Endometrial microvascular endothelial cells (primary cell): ENCODE results near the gene BIRC2. TPM values are rescaled to one million over a fixed set of nuclear protein-coding genes. Genes with fewer than 3 reads are reported as not detected.

Experiments
- in situ Hi-C: cut with HindIII; loops from 2 replicates; pipeline ENCODE4 v1.10.0; 2017; ENCODE audit warnings: low sequenced_read_pairs, low pct_unique_long_range_greater_than_20kb; ENCODE audit errors: inconsistent ontology term
- total RNA-seq: library from RNA; depleted of rRNA; stranded (reverse); fragments of >200 nt; gene quantifications from one replicate; pipeline ENCODE4 v1.2.3, GENCODE V29; 2015; ENCODE audit errors: inconsistent ontology term

The BIRC2 gene
- total RNA-seq, 1 donor from 2014 or later: 48.8 TPM

DNA sequence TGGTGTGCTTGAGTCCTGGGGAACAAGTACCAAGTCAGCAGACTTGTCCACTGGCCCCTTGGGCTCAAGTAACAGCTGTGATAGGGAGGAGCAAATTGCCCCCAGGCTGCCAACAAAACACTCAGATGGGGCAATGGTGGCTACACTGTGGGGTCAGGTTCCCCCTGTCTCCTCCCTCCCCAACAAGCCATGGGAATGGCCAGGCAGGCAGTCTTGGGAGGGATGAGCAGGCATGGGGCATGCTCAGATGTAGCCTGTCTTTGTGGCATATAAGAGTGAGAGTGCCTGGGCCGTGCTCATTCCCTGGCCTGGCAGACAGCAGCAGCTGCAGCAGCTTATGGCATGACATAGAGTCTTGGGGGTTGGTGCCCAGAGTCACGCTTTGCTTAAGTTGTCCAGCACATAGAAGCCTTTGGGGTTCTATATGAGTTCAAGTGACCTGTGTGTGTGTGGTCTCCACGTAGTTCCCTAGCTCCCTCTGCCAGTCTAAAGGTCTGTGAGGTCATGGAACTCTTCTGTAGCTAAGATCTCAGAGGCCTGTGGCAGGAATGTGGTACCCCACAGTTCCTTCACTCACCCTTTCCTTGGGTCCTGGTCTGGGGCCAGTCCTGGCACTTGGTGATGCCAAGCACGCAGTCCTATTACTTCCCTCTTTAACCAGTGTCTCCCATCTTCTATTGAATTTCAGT is 44.7 kb downstream of the BIRC2 start:
- in situ Hi-C loops: no loop called here

DNA sequence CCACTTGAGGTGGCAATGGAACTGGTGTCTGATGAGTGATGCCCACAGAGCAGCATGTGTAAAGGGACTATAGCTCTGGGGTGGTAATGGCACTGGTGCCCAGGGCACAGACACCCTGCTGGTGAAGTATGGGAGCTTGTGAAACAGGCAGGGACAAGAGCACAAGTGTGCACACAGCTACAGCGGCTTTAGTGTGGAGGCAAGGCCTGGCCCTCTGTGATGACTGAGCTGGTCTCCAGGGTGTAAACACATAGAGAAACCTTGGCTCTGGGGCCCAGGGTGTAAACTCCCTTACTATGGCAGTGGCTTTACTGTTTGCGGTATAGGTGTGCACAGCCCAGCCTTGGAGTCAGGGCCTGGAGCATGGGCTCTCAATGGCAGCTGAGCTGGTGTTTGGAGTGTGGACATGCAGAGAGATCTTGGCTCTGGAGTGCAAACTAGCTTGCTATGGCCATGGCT is 46.3 kb downstream of the BIRC2 start:
- in situ Hi-C loops: no loop called here

DNA sequence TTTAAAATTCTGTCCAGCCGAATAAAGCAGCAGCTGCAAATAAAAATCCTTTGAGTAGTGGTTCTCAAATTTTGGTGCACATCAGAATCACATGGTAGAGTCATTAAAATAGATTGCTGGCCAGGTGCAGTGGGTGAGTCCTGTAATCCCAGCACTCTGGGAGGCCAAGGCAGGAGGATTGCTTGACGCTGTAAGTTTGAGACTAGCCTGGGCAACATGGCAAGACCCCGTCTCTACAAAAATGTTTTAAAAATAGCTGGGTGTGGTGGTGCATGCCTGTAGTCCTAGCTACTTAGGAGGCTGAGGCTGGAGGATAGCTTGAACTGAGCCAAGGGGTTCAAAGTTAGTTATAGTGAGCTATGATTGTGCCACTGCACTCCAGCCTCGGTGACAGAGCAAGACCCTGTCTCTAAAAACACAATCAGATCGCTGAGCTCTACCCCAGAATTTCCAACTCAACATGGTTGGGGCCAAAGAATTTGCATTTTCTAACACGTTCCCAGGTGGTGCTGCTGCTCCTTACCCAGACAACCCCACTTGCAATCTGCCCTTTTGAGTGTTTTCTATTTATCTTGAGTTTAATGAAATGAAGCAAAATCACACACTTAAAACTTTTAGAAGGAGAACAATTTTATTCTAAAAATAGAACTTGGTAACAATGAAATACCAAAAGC is 48.8 kb downstream of the BIRC2 start:
- in situ Hi-C loops: no loop called here

DNA sequence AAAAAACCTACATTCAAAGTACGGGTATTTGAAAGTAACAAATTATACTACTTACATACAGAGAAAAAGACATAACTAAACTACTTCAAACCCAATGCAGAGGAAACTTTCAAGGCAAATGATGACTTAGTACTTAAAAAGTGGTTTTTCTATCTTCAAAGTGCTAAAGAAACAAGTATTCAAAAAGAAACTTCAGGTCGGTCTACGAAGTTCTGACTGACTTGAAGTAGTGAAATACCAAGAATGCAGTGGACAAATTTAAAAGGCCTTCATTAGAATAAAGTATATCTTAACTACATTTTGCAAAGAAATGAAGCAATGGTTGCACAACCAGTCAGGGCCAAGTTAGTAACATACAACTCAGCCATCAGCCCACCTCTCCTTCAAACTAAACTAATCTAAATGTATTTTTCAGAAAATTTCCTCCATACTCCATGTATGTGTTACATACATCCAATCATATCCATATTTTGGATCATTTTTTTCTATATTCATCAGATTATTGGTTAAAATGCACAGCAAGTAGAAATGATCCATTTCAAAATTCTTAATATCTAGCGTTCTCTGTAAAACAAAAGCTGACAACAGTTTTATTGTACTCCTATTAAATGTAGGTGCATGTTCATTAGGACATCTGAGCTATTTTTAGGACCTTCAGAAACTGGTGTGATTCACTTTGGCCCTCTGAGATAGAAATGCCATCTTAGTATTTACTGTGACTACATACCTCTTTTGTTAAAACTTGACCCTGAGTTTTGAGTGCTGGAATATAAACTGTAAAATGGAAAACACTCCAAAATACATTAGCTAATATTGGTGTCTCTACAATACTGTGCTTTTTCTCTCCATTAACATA is 49.9 kb downstream of the BIRC2 start:
- in situ Hi-C loops: no loop called here

DNA sequence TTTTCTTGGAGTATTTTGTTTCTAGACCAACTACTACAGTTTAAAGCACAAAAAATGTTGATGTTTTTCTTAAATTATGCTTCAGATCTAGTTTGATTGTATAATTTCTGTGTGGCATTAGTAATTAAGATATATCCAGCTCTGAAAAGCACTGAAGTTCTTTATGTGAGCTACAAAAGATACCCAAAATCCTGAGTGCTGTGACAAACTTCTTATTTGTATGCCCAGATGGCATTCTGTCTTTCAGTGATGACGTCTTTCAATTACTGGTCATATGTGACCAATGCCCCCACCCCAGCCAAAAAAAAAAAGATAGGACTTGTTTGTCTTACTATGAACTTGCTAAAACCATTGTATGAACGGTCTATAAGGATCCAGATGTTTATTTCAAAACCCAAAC is 51.3 kb downstream of the BIRC2 start:
- in situ Hi-C loops: no loop called here

DNA sequence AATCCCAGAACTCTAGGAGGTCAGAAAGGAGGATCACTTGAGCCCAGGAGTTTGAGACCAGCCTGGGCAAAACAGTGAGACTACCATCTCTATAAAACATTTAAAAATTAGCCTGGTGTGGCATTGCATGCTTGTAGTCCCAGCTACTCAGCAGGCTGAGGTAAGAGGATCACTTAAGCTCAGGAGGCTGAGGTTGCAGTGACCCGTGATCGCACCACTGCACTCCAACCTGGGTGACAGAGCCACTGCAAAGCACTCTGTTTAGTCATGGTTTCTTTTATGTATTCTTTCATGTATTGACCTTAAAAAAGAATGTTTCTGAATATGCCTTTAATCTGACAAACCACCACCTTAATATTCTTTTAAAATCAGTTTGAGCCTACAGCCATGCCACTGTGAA is 52.2 kb downstream of the BIRC2 start:
- in situ Hi-C loops: no loop called here

DNA sequence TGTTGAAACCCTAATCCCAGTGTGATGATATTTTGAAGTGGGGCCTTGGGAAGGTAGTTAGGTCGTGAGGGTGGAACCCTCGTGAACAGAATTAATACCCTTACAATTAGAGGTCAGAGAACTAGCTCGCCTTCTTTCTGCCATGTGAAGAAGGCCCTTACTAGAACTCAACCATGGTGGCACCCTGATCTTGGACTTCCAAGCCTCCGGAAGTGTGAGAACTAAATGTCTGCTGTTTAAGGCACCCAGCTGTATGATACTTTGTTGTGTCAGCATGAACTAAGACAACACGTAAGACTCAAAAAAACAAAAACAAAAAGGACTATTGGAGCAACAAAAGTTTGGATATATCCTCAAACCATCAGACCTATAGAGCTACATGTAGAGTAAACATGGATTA is 53.6 kb downstream of the BIRC2 start:
- in situ Hi-C loops: no loop called here

DNA sequence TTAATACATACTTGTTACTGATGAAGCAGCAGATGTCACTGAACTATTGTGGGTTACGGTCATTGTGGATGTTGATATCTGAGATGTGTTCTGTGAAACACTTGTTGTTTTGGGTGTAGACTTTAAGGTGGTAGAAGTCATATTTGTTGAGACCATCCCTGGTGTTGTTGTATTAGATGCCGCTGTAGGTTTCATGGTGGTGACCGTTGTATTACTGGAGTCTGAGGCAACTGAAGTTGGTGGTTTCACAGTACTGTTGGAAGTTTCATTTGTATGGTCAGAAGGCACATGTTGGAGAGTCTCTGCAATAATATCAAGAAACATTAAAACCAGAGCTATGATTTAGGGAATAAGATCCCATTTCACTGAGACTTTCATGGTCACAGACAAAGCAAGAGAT is 54.9 kb downstream of the BIRC2 start:
- in situ Hi-C loops: no loop called here

- in situ Hi-C loops: no loop called here
These were observed 55.5 kb downstream of the BIRC2 start for GRCh38 chr11:102402548-102402947.

DNA sequence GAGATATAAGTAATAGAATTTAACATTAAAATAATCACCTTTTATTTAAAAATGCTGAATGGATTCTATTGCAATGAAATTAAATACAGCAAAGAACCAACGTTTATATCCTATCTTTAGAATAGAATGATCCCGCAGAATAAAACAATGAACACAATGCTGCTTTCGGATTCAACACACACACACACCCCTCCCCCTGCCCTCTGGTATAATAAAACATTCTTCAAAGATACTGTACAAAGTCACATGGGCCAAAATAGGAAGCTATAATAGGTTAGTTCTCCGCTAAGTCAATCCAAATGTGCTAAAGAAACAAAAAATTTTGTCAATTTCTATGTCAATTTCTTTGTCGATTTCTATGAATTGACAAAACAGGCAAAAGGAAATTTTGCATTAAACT is 58.5 kb downstream of the BIRC2 start:
- in situ Hi-C loops: no loop called here

DNA sequence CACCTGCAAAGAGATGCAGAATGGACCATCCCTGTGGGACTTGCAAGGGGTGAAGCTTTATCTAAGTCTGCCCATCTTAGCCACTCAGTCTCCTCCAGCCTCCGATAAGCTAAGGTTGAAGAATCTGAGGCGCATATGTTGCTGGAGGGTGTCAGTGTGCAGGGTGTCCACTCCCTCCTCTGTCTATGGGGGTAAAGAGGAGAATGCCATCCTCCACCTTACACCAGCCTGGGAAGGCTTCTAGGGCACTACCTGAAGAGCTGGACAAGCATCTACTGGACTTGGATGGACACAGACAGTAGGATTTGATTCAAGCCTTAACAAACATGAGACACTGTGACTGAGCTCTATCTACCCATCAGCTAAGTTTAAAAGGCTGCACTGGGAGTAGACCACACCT is 59.1 kb downstream of the BIRC2 start:
- in situ Hi-C loops: no loop called here

DNA sequence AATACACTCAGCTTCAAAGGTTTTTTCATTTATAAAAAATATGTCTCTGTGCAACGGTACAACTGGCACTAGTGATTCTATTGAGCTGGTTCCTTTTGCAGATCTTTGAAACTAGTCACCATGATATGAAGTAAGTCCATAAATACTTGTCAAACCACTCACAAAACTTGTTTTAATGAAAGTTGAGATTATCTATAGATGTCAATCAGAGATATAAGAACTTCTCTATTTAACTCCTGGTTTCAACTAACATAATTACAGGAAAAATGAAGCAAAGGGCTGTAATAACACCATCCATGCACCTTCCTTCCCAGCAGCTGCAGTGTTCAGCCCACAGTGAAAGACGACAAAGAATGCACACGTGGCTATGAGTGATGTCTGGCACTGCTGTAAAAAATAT is 60.9 kb downstream of the BIRC2 start:
- in situ Hi-C loops: no loop called here

DNA sequence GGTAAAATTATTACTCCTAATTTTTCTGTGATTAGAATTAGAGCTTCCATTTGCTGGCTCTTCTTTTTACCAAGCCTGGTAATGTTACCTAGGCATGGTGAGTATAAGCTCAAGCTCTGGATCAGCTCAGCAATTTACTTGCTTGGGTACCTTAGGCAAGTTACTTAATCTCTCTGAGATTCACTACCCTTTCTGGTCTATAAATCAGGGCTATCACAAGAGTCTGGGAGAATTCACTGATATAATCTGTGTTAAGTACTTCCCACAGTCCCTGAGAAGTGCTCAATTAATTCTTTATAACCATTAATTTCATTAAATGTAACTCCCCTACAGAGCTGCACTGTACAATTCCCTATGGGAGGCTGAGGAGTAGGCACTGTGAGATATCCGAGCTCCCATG is 61.3 kb downstream of the BIRC2 start:
- in situ Hi-C loops: no loop called here

DNA sequence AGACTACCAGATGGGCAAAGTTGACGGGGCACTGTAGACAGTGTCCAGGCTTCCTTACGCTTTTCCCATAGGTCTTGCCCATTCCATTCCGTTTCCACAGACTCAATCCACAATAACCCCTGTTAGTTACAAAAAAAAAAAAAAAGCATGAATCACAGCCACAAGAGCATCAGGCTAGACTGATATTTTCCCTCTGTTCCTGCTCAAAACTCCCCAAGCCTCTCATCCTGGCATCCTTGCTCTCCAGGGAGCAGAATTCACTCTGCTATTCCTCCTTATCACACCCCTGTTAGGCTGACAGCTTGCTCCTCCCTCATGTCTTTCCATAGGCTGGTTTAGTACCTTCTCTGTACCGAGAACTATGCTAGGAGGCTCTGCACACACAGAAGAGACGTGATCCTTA is 63.4 kb downstream of the BIRC2 start:
- in situ Hi-C loops: no loop called here

DNA sequence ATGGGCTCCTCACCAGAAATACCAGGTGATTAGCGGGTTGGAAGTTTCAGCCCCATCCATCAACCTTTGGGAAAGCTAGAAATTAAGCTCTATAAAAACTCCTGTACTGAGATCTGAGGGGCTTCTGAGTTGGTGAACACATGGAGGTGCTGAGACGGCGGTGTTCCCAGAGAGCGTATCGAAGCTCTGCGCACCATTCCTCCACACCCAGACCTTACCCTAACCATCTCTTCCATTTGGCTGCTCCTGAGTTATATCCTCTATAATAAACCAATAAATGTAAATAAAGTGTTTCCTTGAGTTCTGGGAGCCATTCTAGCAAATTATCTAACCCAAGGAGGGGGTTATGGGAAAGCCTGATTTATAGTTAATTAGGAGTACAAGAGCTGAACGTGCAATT is 64.1 kb downstream of the BIRC2 start:
- in situ Hi-C loops: no loop called here

GRCh38 chr11:102413497-102413896 is 66.5 kb downstream of the BIRC2 start:
- in situ Hi-C loops: no loop called here

- in situ Hi-C loops: no loop called here
These were observed 67.5 kb downstream of the BIRC2 start for GRCh38 chr11:102414559-102414958.

GRCh38 chr11:102415304-102415916 is 68.4 kb downstream of the BIRC2 start:
- in situ Hi-C loops: no loop called here

- in situ Hi-C loops: no loop called here
These were observed 70.0 kb downstream of the BIRC2 start for GRCh38 chr11:102416976-102417375.
